Activated CD8-positive, alpha-beta T cell treated with anti-CD3 and anti-CD28 coated beads for 36 hours (primary cell): Measurements from ENCODE around the gene OPRM1. TPM values are rescaled to one million over a fixed set of nuclear protein-coding genes. Genes with fewer than 3 reads are reported as not detected.

Experiments used
- ATAC-seq: fragments of 200-7000 bp; cut with Tn5 transposase; one replicate; pipeline ENCODE4 v1.10.0; 2021; ENCODE audit warnings: mild to moderate bottlenecking, moderate library complexity
- CTCF ChIA-PET: fragments of 350-600 bp; sonication (Branson Sonifier 250); formaldehyde crosslinking; loops from one replicate; lab custom pipeline; 2021; ENCODE audit warnings: antibody characterized with exemption; lab: Charles Lee
- POLR2A ChIA-PET: fragments of 350-600 bp; sonication (Branson Sonifier 250); formaldehyde crosslinking; loops from one replicate; lab custom pipeline; 2021; ENCODE audit warnings: antibody characterized with exemption; lab: Charles Lee
- DNase-seq: peaks from one replicate; pipeline ENCODE4 v3.0.0-alpha.2; 2020
- H3K27ac Mint-ChIP-seq: one replicate; pipeline ENCODE4 v1.8.0; 2021; ENCODE audit warnings: mild to moderate bottlenecking, mixed read lengths
- H3K27me3 Mint-ChIP-seq: one replicate; pipeline ENCODE4 v1.8.0; 2021; ENCODE audit warnings: mixed read lengths
- H3K36me3 Mint-ChIP-seq: one replicate; pipeline ENCODE4 v1.8.0; 2021; ENCODE audit warnings: low read depth, mixed read lengths
- H3K4me1 Mint-ChIP-seq: one replicate; pipeline ENCODE4 v1.8.0; 2021; ENCODE audit warnings: low read depth, mixed read lengths
- H3K4me3 Mint-ChIP-seq: one replicate; pipeline ENCODE4 v1.8.0; 2021; ENCODE audit warnings: mild to moderate bottlenecking, moderate library complexity, mixed read lengths
- H3K9me3 Mint-ChIP-seq: one replicate; pipeline ENCODE4 v1.8.0; 2021; ENCODE audit warnings: mixed read lengths
- intact Hi-C: fragments of 100-400 bp; cut with micrococcal nuclease; formaldehyde crosslinking; loops from one replicate; pipeline ENCODE4 v1.10.0; 2022
- total RNA-seq, 2 experiments: library from RNA; stranded (reverse); gene quantifications; one replicate each; pipeline ENCODE4 v1.2.3, GENCODE V29; 2021
- TF ChIP-seq, protein P1 (sequence below): fragments of 200-600 bp; IDR thresholded peaks from one replicate; pipeline ENCODE4 v1.8.0; 2022; ENCODE audit warnings: antibody characterized with exemption, mild to moderate bottlenecking

The OPRM1 gene
- total RNA-seq, 2 experiments from 2014 or later, result not detected

DNA sequence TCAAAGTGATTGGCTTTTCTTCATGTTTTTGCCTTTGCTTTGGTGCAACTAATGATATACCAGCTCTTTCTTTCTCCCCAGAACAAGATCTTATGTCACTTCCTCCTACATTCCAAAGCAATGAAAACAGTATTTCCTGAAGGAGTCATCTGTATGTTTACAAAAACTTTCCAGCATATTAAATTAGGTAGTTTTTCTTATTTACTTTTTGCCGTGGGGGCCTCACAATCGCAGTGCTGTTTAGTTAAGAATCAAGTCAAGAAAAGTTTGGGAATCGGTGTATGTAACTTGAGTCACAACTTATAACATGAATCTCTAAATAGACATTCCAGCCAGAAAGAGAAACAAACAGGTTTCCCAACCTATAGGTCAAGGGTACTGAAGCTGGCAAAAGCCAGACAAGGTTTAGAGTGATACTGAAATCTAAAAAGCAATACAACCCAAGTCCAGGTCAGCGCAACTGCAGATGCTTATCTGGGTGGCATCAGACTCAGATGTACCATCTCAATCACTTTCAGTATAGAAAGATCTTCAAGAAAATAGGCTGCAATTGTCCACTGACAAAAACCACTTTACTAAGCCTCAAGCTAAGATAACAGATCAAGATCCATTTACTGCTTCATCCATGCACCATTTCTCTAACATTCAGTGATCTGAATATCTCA lies 253.9 kb downstream of the OPRM1 start:
- ATAC-seq, result no peak
- Mint-ChIP-seq H3K36me3 (no peaks in the 10 kb centered on the region), H3K27ac (no peak overlapping the region), H3K4me1 (no peaks in the 10 kb centered on the region), H3K27me3 (no peaks in the 10 kb centered on the region), H3K9me3 (no peaks in the 10 kb centered on the region), H3K4me3 (no peak overlapping the region)
- POLR2A ChIA-PET, result no interaction called here
- CTCF ChIA-PET, result interaction anchor here (0.6 kb wide), 1 partner anchor 87 kb away, joined by 3 read pairs; no protein-coding TSS in a partner anchor
- no peak for DNase-seq
- TF ChIP-seq, protein P1, sequence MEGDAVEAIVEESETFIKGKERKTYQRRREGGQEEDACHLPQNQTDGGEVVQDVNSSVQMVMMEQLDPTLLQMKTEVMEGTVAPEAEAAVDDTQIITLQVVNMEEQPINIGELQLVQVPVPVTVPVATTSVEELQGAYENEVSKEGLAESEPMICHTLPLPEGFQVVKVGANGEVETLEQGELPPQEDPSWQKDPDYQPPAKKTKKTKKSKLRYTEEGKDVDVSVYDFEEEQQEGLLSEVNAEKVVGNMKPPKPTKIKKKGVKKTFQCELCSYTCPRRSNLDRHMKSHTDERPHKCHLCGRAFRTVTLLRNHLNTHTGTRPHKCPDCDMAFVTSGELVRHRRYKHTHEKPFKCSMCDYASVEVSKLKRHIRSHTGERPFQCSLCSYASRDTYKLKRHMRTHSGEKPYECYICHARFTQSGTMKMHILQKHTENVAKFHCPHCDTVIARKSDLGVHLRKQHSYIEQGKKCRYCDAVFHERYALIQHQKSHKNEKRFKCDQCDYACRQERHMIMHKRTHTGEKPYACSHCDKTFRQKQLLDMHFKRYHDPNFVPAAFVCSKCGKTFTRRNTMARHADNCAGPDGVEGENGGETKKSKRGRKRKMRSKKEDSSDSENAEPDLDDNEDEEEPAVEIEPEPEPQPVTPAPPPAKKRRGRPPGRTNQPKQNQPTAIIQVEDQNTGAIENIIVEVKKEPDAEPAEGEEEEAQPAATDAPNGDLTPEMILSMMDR, result no peak
- intact Hi-C loops, result no loop called here

GRCh38 chr6:154295733-154296132 lies 256.7 kb downstream of the OPRM1 start:
- Mint-ChIP-seq H3K27ac (no peak overlapping the region), H3K27me3 (no peaks in the 10 kb centered on the region), H3K36me3 (no peaks in the 10 kb centered on the region), H3K4me3 (no peak overlapping the region), H3K4me1 (peaks cover 4% of the 10 kb centered on the region), H3K9me3 (no peaks in the 10 kb centered on the region)
- TF ChIP-seq, protein P1, result no peak
- ATAC-seq (no peak), DNase-seq (no peak)
- POLR2A ChIA-PET, result no interaction called here
- intact Hi-C loops, result no loop called here
- CTCF ChIA-PET, result no interaction called here
